Spleen (tissue), 11 donors: ENCODE results near the gene ARSK. TPM values are rescaled to one million over a fixed set of nuclear protein-coding genes. Genes with fewer than 3 reads are reported as not detected.

Experiments
- DNase-seq: peaks from one replicate; pipeline ENCODE4 v3.0.0-alpha.2; 2020
- H3K27ac ChIP-seq, 8 donors: fragments of 200-600 bp; sonication (generic) in 7 of 8; 1 replicate in 4 of 8; 2 replicates in 4 of 8; pipeline versions ENCODE4 v1.5.0 to v1.8.0; 2016 to 2021; ENCODE audit warnings: inconsistent platforms in 4 of 8, mild to moderate bottlenecking in 4 of 8, moderate library complexity in 1 of 8
- H3K27me3 ChIP-seq, 7 donors: fragments of 200-600 bp; sonication (generic) in 6 of 7; replicated peaks in 1 of 7; 1 replicate in 4 of 7; 2 replicates in 3 of 7; pipeline versions ENCODE4 v1.5.0 to v1.8.0; 2016 to 2021; ENCODE audit warnings: inconsistent platforms in 3 of 7, mild to moderate bottlenecking in 1 of 7
- H3K36me3 ChIP-seq, 6 donors: fragments of 200-600 bp; sonication (generic) in 5 of 6; 1 replicate in 4 of 6; 2 replicates in 2 of 6; pipeline versions ENCODE4 v1.5.0 to v1.8.0; 2016 to 2021; ENCODE audit warnings: inconsistent platforms in 2 of 6
- H3K4me1 ChIP-seq, 6 donors: fragments of 200-600 bp; sonication (generic) in 5 of 6; 1 replicate in 3 of 6; 2 replicates in 3 of 6; pipeline versions ENCODE4 v1.5.0 to v1.8.0; 2016 to 2021; ENCODE audit warnings: inconsistent platforms in 3 of 6
- H3K4me3 ChIP-seq, 8 donors: fragments of 200-600 bp; sonication (generic) in 7 of 8; 1 replicate in 4 of 8; 2 replicates in 4 of 8; pipeline versions ENCODE4 v1.5.0 to v1.8.0; 2016 to 2021; ENCODE audit warnings: inconsistent platforms in 4 of 8, mild to moderate bottlenecking in 4 of 8, moderate library complexity in 2 of 8
- H3K9me3 ChIP-seq, 8 donors: fragments of 200-600 bp; sonication (generic) in 7 of 8; 1 replicate in 4 of 8; 2 replicates in 4 of 8; pipeline versions ENCODE4 v1.5.0 to v1.8.0; 2016 to 2021; ENCODE audit warnings: inconsistent platforms in 4 of 8
- POLR2A ChIP-seq, 3 donors: fragments of 450-650 bp; IDR thresholded peaks; one replicate each; pipeline ENCODE4 v1.5.1; 2017; ENCODE audit warnings: antibody characterized with exemption in 3 of 3, mild to moderate bottlenecking in 1 of 3
- POLR2AphosphoS5 ChIP-seq, 3 donors: sonication (generic); formaldehyde crosslinking; IDR thresholded peaks; one replicate each; pipeline ENCODE4 v1.5.1; 2017; ENCODE audit warnings: antibody characterized with exemption in 3 of 3
- WGBS, 5 donors: extraction: QIAGEN DNeasy Blood & Tissue Kit in 3 of 5; methylation state at CpG; one replicate each; pipeline versions ENCODE4 v1.1.5 to v1.1.7; 2013 to 2018; 5-methylcytosine and 5-hydroxymethylcytosine counted together
- intact Hi-C: fragments of 100-400 bp; cut with DNase I; formaldehyde crosslinking; loops from one replicate; pipeline ENCODE4 v1.15.0; 2023; ENCODE audit warnings: low total_unique reads
- polyA plus RNA-seq, 3 donors: library from polyadenylated mRNA; stranded (reverse); fragments of 200-250 nt; gene quantifications; one replicate each; pipeline ENCODE4 v1.2.1, GENCODE V29; 2013
- small RNA-seq, 4 donors: library from RNA; depleted of rRNA; stranded (forward); fragments of <200 nt; gene quantifications; one replicate each; pipeline ENCODE3, GENCODE V24; 2016
- total RNA-seq, 7 donors: library from RNA; depleted of rRNA in 3 of 7; stranded (reverse); fragments of >200 nt in 3 of 7; fragmentation: NEBNext Ultra II Directional in 4 of 7; extraction: Animal tissue kit (Norgen Biotek cat#: 25700) in 4 of 7; gene quantifications; one replicate each; pipeline versions ENCODE4 v1.1.0 to v1.2.1, GENCODE V29; 2016 to 2021
- TF ChIP-seq, protein P1 (sequence below), 11 experiments: fragments of 200-600 bp in 7 of 11; fragments of 450-650 bp in 4 of 11; sonication (generic) in 4 of 11; IDR thresholded peaks in 8 of 11; conservative IDR thresholded peaks in 3 of 11; 1 replicate in 7 of 11; 2 replicates in 4 of 11; pipeline versions ENCODE4 v1.4.0 to v1.8.0; 2016 to 2021; ENCODE audit warnings: antibody characterized with exemption in 11 of 11, inconsistent platforms in 4 of 11, mild to moderate bottlenecking in 1 of 11
- donor health status: healthy with polysubstance abuse.
- donor health status: DM: no; HTN: no; CAD: no; lungs with moderate emphysema.
- donor health status: DM: no; HTN: no; CAD: no.
- donor health status: Bipolar disorder and iron deficiency.
- donor health status: healthy.
- donor health status: DM: no; HTN: no; CAD: no.
- donor health status: DM: yes; HTN: yes; CAD: no.

ARSK gene
- total and polyA plus RNA-seq, 10 donors, result 1.6 to 7.9 (median 3.2) TPM

DNA sequence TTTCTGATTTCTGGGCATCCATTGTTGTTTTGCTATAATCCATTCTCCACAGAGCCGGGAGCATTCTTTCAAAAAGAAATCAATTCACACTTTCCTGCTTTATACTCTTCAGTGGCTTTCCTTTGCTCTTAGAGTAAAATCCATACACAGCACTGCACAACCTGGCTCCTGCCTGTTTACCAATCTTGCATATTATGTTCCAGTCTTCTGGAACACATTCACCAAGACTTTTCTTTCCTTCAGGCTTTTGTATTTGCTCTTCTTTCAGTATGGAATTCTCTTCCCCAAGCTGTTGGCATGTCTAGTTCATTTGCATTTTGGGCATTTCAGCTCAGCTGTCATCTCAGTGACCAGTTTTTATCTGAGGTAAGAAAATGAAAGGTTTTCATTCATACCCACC lies 97.9 kb downstream of the ARSK start:
- Histone ChIP-seq H3K27ac (no peak overlapping the region), H3K36me3 (peaks cover 0 to 34% (median 0%) of the 10 kb centered on the region in 6 donors), H3K4me3 (no peak overlapping the region), H3K4me1 (peaks cover 2 to 8% (median 5%) of the 10 kb centered on the region in 6 donors), H3K9me3 (no peaks in the 10 kb centered on the region), H3K27me3 (no peaks in the 10 kb centered on the region)
- DNase-seq, result no peak
- intact Hi-C loops, result no loop called here
- WGBS, 5 donors, result 89 to 100% (median 94%) methylated on average over 1 of the region's 1 CpG
- TF ChIP-seq POLR2AphosphoS5 (IDR thresholded peaks at IDR 0.05), result no peak
- no peak for TF ChIP-seq POLR2A (IDR thresholded peaks at IDR 0.05)
- TF ChIP-seq, protein P1, sequence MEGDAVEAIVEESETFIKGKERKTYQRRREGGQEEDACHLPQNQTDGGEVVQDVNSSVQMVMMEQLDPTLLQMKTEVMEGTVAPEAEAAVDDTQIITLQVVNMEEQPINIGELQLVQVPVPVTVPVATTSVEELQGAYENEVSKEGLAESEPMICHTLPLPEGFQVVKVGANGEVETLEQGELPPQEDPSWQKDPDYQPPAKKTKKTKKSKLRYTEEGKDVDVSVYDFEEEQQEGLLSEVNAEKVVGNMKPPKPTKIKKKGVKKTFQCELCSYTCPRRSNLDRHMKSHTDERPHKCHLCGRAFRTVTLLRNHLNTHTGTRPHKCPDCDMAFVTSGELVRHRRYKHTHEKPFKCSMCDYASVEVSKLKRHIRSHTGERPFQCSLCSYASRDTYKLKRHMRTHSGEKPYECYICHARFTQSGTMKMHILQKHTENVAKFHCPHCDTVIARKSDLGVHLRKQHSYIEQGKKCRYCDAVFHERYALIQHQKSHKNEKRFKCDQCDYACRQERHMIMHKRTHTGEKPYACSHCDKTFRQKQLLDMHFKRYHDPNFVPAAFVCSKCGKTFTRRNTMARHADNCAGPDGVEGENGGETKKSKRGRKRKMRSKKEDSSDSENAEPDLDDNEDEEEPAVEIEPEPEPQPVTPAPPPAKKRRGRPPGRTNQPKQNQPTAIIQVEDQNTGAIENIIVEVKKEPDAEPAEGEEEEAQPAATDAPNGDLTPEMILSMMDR (IDR thresholded peaks at IDR 0.05 in 8 of 11, conservative IDR thresholded peaks at IDR 0.05 in 3 of 11), result no peak

DNA sequence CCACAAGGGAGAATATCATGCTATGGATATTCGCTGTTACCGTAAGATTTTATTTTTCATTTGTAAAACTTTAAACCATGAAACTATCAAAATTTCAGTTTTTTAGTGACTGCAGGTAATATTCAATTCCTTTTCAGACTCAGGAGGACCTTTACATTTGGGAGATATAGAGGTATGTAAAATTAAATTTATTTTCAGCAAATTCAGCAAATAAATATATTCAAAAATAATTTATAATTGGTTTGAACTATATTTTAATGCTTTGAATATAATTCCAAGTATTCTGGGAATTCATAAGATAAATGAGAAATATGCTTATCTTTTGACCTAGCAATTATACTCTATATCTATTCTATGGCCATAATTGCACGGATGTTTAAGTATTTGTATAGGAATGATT lies 99.3 kb downstream of the ARSK start:
- Histone ChIP-seq H3K27me3 (no peaks in the 10 kb centered on the region), H3K36me3 (peaks cover 0 to 34% (median 0%) of the 10 kb centered on the region in 6 donors), H3K27ac (no peak overlapping the region), H3K9me3 (no peaks in the 10 kb centered on the region), H3K4me3 (no peak overlapping the region), H3K4me1 (no peaks in the 10 kb centered on the region)
- intact Hi-C loops, result no loop called here
- WGBS, 5 donors, result 96 to 98% (median 97%) methylated on average over 3 of the region's 3 CpGs
- no peak for DNase-seq
- TF ChIP-seq POLR2A (IDR thresholded peaks at IDR 0.05) (no peak), POLR2AphosphoS5 (IDR thresholded peaks at IDR 0.05) (no peak)
- TF ChIP-seq, protein P1 (IDR thresholded peaks at IDR 0.05 in 8 of 11, conservative IDR thresholded peaks at IDR 0.05 in 3 of 11), result no peak

Small RNA genes within 50 kb of the gene (small RNA-seq; reads per million reads assigned to genes)
- gene RNU6-308P, result 0 reads per million in 4 donors

Other genes with a start within 250 kb of the ARSK start
- gene FAM81B, start 163.7 kb upstream of the ARSK start, total RNA-seq, result not detected
- under 1 TPM in 2 of 3 donors, not detected in 1; 0.13 to 0.61 TPM for gene FAM81B, start 163.7 kb upstream of the ARSK start, polyA plus RNA-seq
- gene SKIC3, start 124 bp upstream of the ARSK start, total RNA-seq, result 10 to 100 TPM; 52.8 to 92.0 (median 79.4) TPM
- gene SKIC3, start 124 bp upstream of the ARSK start, polyA plus RNA-seq, result 10 to 100 TPM; 18.6 to 18.9 (median 18.6) TPM
- gene GPR150, start 65.0 kb downstream of the ARSK start, total RNA-seq, result under 1 TPM in 5 of 7 donors, not detected in 2; 0.23 to 0.83 (median 0.38) TPM
- 1 to 10 TPM in 1 of 3 donors, under 1 TPM in 2; 0.70 to 1.1 (median 0.83) TPM for gene GPR150, start 65.0 kb downstream of the ARSK start, polyA plus RNA-seq
- 1 to 10 TPM; 2.2 to 6.5 (median 3.6) TPM for gene RFESD, start 91.7 kb downstream of the ARSK start, total RNA-seq
- 1 to 10 TPM; 1.3 to 3.2 (median 2.5) TPM for gene RFESD, start 91.7 kb downstream of the ARSK start, polyA plus RNA-seq
- 1 to 10 TPM in 3 of 7 donors, under 1 TPM in 3, not detected in 1; 0.23 to 2.1 (median 1.0) TPM for gene SPATA9, start 127.9 kb downstream of the ARSK start, total RNA-seq
- gene SPATA9, start 127.9 kb downstream of the ARSK start, polyA plus RNA-seq, result 1 to 10 TPM in 2 of 3 donors, under 1 TPM in 1; 0.70 to 2.8 (median 1.1) TPM
- gene RHOBTB3, start 176.2 kb downstream of the ARSK start, total RNA-seq, result 10 to 100 TPM; 33.2 to 71.1 (median 43.5) TPM
- 1 to 10 TPM; 4.5 to 9.0 (median 5.2) TPM for gene RHOBTB3, start 176.2 kb downstream of the ARSK start, polyA plus RNA-seq